KMS-11 (cell line): ENCODE data around the gene ROR1.

Source experiments
- H2AFZ ChIP-seq: fragments of 200-600 bp; sonication (generic); 2 replicates; pipeline ENCODE4 v1.6.1; 2016; ENCODE audit warnings: antibody characterized with exemption, mixed run types, low read depth
- H3K27ac ChIP-seq: fragments of 200-600 bp; sonication (generic); 2 replicates; pipeline ENCODE4 v1.6.1; 2016; ENCODE audit warnings: mild to moderate bottlenecking, mixed run types
- H3K27me3 ChIP-seq: fragments of 200-600 bp; sonication (generic); 2 replicates; pipeline ENCODE4 v1.6.1; 2017; ENCODE audit warnings: mild to moderate bottlenecking, low read depth, mixed run types, moderate library complexity; ENCODE audit not compliant: insufficient read depth
- H3K36me3 ChIP-seq: fragments of 200-600 bp; sonication (generic); 2 replicates; pipeline ENCODE4 v1.6.1; 2017; ENCODE audit warnings: mild to moderate bottlenecking, mixed run types; ENCODE audit not compliant: insufficient read depth
- H3K4me1 ChIP-seq: fragments of 200-600 bp; sonication (generic); 2 replicates; pipeline ENCODE4 v1.6.1; 2016; ENCODE audit warnings: mild to moderate bottlenecking, low read depth, mixed run types; ENCODE audit not compliant: poor library complexity, severe bottlenecking
- H3K4me2 ChIP-seq: fragments of 200-600 bp; sonication (generic); 2 replicates; pipeline ENCODE4 v1.7.0; 2016; ENCODE audit warnings: mild to moderate bottlenecking, mixed run types
- H3K4me3 ChIP-seq: fragments of 200-600 bp; sonication (generic); IDR thresholded peaks from 2 replicates; pipeline ENCODE4 v1.6.1; 2017; ENCODE audit warnings: low read depth, low read length, mixed read lengths; ENCODE audit not compliant: insufficient read depth
- H3K79me2 ChIP-seq: fragments of 200-600 bp; sonication (generic); 2 replicates; pipeline ENCODE4 v1.6.1; 2016; ENCODE audit warnings: low read depth, mixed run types; ENCODE audit not compliant: insufficient read depth
- H3K9ac ChIP-seq: fragments of 200-600 bp; sonication (generic); 2 replicates; pipeline ENCODE4 v1.6.1; 2016; ENCODE audit warnings: mild to moderate bottlenecking, mixed run types
- H4K20me1 ChIP-seq: fragments of 200-600 bp; sonication (generic); 2 replicates; pipeline ENCODE4 v1.6.1; 2016; ENCODE audit warnings: mild to moderate bottlenecking, mixed run types; ENCODE audit not compliant: insufficient read depth
- TF ChIP-seq, protein P1 (sequence below): fragments of 200-600 bp; sonication (generic); conservative IDR thresholded peaks from 2 replicates; pipeline ENCODE4 v1.6.1; 2017; ENCODE audit warnings: low read depth, mild to moderate bottlenecking, antibody characterized with exemption, low read length, moderate library complexity, mixed read lengths

Gene ROR1

DNA sequence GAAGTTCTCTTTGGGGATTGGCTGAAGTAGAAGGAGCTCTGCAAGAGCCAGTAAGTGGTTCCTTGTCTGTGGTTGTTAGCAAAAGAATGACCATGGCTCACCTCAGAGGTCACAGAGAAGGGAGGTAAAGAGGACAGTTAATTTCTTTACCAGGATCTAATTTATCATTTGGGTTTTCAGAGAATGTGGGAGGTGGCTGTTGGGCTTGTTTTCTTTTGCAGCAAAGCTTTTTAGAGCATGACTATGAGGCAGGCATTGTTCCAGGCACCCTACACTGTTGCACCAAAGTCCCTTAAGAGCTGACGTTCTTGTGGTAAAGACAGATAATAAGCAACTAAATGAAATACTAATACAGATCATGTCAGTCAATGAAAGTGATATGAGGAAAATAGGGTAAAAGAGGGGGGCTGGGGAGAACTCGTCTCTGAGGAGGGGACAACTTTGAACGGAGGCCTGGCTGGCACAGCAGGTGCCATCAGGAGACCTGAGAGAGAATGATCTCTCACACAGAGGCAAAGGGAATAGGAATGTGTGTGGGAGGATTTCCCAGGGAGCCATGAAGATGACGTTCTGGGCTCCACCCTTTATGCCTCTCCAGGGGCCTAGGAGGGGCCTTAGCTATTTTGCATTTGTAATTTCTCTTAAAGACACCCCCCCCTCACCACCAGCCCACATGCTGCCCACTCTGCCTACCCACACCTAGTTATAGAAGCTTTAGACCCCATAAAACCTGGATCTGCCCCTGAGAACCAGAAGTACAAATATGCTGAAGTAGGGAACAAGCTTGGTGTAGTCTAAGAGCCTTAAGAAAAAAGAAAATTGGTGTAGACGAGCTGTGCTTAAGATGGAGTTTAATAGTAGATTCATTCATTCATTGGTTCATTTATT is 177.5 kb downstream of the ROR1 start:
- TF ChIP-seq, protein P1, sequence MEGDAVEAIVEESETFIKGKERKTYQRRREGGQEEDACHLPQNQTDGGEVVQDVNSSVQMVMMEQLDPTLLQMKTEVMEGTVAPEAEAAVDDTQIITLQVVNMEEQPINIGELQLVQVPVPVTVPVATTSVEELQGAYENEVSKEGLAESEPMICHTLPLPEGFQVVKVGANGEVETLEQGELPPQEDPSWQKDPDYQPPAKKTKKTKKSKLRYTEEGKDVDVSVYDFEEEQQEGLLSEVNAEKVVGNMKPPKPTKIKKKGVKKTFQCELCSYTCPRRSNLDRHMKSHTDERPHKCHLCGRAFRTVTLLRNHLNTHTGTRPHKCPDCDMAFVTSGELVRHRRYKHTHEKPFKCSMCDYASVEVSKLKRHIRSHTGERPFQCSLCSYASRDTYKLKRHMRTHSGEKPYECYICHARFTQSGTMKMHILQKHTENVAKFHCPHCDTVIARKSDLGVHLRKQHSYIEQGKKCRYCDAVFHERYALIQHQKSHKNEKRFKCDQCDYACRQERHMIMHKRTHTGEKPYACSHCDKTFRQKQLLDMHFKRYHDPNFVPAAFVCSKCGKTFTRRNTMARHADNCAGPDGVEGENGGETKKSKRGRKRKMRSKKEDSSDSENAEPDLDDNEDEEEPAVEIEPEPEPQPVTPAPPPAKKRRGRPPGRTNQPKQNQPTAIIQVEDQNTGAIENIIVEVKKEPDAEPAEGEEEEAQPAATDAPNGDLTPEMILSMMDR: no peak
- no peaks in the 10 kb centered on the region for H3K79me2 ChIP-seq
- H3K27ac ChIP-seq: no peak overlapping the region
- no peak overlapping the region for H3K9ac ChIP-seq
- no peaks in the 10 kb centered on the region for H4K20me1 ChIP-seq
- H3K4me1 ChIP-seq: no peaks in the 10 kb centered on the region
- no peak overlapping the region for H2AFZ ChIP-seq
- no peak overlapping the region for H3K4me2 ChIP-seq
- H3K36me3 ChIP-seq: no peaks in the 10 kb centered on the region
- no peak overlapping the region for H3K4me3 ChIP-seq
- H3K27me3 ChIP-seq: no peaks in the 10 kb centered on the region

- no peaks in the 10 kb centered on the region for H3K4me1 ChIP-seq
- H2AFZ ChIP-seq: no peak overlapping the region
- no peaks in the 10 kb centered on the region for H3K79me2 ChIP-seq
- no peak overlapping the region for H3K9ac ChIP-seq
- no peaks in the 10 kb centered on the region for H3K36me3 ChIP-seq
- no peaks in the 10 kb centered on the region for H4K20me1 ChIP-seq
- H3K27ac ChIP-seq: no peak overlapping the region
- H3K27me3 ChIP-seq: no peaks in the 10 kb centered on the region
- no peak overlapping the region for H3K4me3 ChIP-seq
- TF ChIP-seq, protein P1: no peak
- H3K4me2 ChIP-seq: no peak overlapping the region
These were observed 180.4 kb downstream of the ROR1 start for GRCh38 chr1:63954187-63954586.

GRCh38 chr1:63955370-63956145 is 181.7 kb downstream of the ROR1 start:
- Histone ChIP-seq H3K4me1 (no peaks in the 10 kb centered on the region), H3K36me3 (no peaks in the 10 kb centered on the region), H3K79me2 (no peaks in the 10 kb centered on the region), H2AFZ (no peak overlapping the region), H3K9ac (no peak overlapping the region), H3K4me2 (no peak overlapping the region), H3K4me3 (no peak overlapping the region), H4K20me1 (no peaks in the 10 kb centered on the region), H3K27me3 (no peaks in the 10 kb centered on the region), H3K27ac (no peak overlapping the region)
- TF ChIP-seq, protein P1: no peak

DNA sequence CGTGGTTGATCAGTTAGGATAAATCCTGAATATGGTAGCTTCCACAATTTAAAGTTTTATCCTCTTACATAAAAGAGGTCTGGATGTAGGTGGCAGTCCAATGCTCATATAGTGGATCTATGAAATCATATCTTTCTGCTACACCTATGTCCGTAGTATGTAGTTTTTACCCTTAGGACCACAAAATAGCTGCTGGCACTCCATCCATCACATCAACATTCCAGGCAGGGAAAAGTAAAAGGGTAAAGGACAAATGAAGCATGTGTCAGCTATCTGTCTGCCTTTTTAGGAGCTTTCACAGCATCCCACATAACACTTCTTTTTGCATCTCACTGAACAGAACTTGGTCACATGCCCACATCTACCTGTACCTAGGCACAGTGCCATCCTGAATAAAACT is 184.7 kb downstream of the ROR1 start:
- Histone ChIP-seq H3K79me2 (no peaks in the 10 kb centered on the region), H3K4me2 (no peak overlapping the region), H2AFZ (no peak overlapping the region), H3K4me3 (no peak overlapping the region), H4K20me1 (no peaks in the 10 kb centered on the region), H3K4me1 (no peaks in the 10 kb centered on the region), H3K27ac (no peak overlapping the region), H3K9ac (no peak overlapping the region), H3K27me3 (no peaks in the 10 kb centered on the region), H3K36me3 (no peaks in the 10 kb centered on the region)
- TF ChIP-seq, protein P1: no peak
